Gastrocnemius medialis (tissue), 4 donors: Measurements from ENCODE around the gene UBR4. TPM values are rescaled to one million over a fixed set of nuclear protein-coding genes. Genes with fewer than 3 reads are reported as not detected.

Experiments
- ATAC-seq, 2 donors: fragments of 150-250 bp; one replicate each; pipeline ENCODE4 v1.9.1; 2016
- DNase-seq, 2 donors: peaks; one replicate each; pipeline ENCODE4 v3.0.0-alpha.2; 2019
- H3K27ac ChIP-seq, 4 donors: fragments of 200-600 bp; sonication (generic); 1 replicate in 1 of 4; 2 replicates in 3 of 4; pipeline ENCODE4 v1.5.1; 2016 to 2018; ENCODE audit warnings: mild to moderate bottlenecking in 2 of 4, moderate library complexity in 1 of 4
- H3K27me3 ChIP-seq, 3 donors: fragments of 200-600 bp; sonication (generic) in 2 of 3; 1 replicate in 1 of 3; 2 replicates in 2 of 3; pipeline versions ENCODE4 v1.5.1 to v1.6.0; 2016 to 2019; ENCODE audit warnings: mild to moderate bottlenecking in 1 of 3, moderate library complexity in 1 of 3
- H3K36me3 ChIP-seq, 2 donors: fragments of 200-600 bp; sonication (generic) in 1 of 2; one replicate each; pipeline ENCODE4 v1.5.1; 2017 to 2018
- H3K4me1 ChIP-seq, 2 donors: fragments of 200-600 bp; sonication (generic) in 1 of 2; one replicate each; pipeline ENCODE4 v1.5.1; 2016 to 2017; ENCODE audit warnings: mild to moderate bottlenecking in 2 of 2
- H3K4me3 ChIP-seq, 4 donors: fragments of 200-600 bp; sonication (generic) in 3 of 4; 1 replicate in 1 of 4; 2 replicates in 3 of 4; pipeline ENCODE4 v1.5.1; 2016 to 2019; ENCODE audit warnings: mild to moderate bottlenecking in 2 of 4
- H3K9me3 ChIP-seq, 3 donors: fragments of 200-600 bp; sonication (generic) in 2 of 3; 1 replicate in 1 of 3; 2 replicates in 2 of 3; pipeline ENCODE4 v1.5.1; 2016 to 2019
- CTCF ChIP-seq, 5 experiments: fragments of 450-650 bp in 3 of 5; fragments of 200-600 bp in 2 of 5; sonication (generic) in 2 of 5; IDR thresholded peaks in 4 of 5; conservative IDR thresholded peaks in 1 of 5; 1 replicate in 4 of 5; 2 replicates in 1 of 5; pipeline ENCODE4 v1.5.1; 2016 to 2019; ENCODE audit warnings: antibody characterized with exemption in 5 of 5, mild to moderate bottlenecking in 3 of 5, moderate library complexity in 3 of 5
- POLR2A ChIP-seq, 2 donors: fragments of 450-650 bp; IDR thresholded peaks; one replicate each; pipeline ENCODE4 v1.6.1; 2017; ENCODE audit warnings: antibody characterized with exemption in 2 of 2, mild to moderate bottlenecking in 2 of 2, moderate library complexity in 2 of 2
- in situ Hi-C, 4 donors: fragments of 200-750 bp; cut with MboI; loops; one replicate each; pipeline versions ENCODE4 v1.15.0 to v1.8.0; 2017; ENCODE audit warnings: low sequenced_read_pairs in 4 of 4
- intact Hi-C: fragments of 100-400 bp; cut with DNase I; formaldehyde crosslinking; loops from one replicate; pipeline ENCODE4 v1.15.1; 2023; ENCODE audit warnings: low total_unique reads
- total RNA-seq, 4 donors: library from RNA; depleted of rRNA; stranded (reverse); fragments of >200 nt; gene quantifications; one replicate each; pipeline versions ENCODE4 v1.1.0 to v1.2.3, GENCODE V29; 2016

Gene UBR4
- total RNA-seq, 4 donors from 2014 or later: 156 to 293 (median 197) TPM

- TF ChIP-seq POLR2A (IDR thresholded peaks at IDR 0.05) (no peak), CTCF (IDR thresholded peaks at IDR 0.05 in 4 of 5, conservative IDR thresholded peaks at IDR 0.05 in 1 of 5) (no peak)
- peaks cover 12 to 100% of the 10 kb centered on the region in 2 donors for H3K36me3 ChIP-seq
- in situ Hi-C loops: loop anchor here in 1 of 4 donors (25.0 kb wide), 1 partner anchor 1595 kb away; no protein-coding TSS in a partner anchor
- H3K4me1 ChIP-seq: no peaks in the 10 kb centered on the region
- ATAC-seq (no peak), DNase-seq (no peak)
- intact Hi-C loops: no loop called here
- H3K9me3 ChIP-seq: no peaks in the 10 kb centered on the region
- H3K27ac ChIP-seq: no peak overlapping the region
- no peaks in the 10 kb centered on the region for H3K27me3 ChIP-seq
- H3K4me3 ChIP-seq: no peak overlapping the region
These were observed 42.9 kb downstream of the UBR4 start for GRCh38 chr1:19167140-19167539.

GRCh38 chr1:19166066-19166465, 44.0 kb downstream of the UBR4 start:
- ATAC-seq (no peak), DNase-seq (no peak)
- no peak overlapping the region for H3K4me3 ChIP-seq
- no peak overlapping the region for H3K27ac ChIP-seq
- intact Hi-C loops: no loop called here
- no peaks in the 10 kb centered on the region for H3K27me3 ChIP-seq
- no peak for TF ChIP-seq CTCF (IDR thresholded peaks at IDR 0.05 in 4 of 5, conservative IDR thresholded peaks at IDR 0.05 in 1 of 5)
- TF ChIP-seq POLR2A (IDR thresholded peaks at IDR 0.05): no peak
- in situ Hi-C loops: loop anchor here in 1 of 4 donors (25.0 kb wide), 1 partner anchor 1596 kb away; no protein-coding TSS in a partner anchor
- no peaks in the 10 kb centered on the region for H3K9me3 ChIP-seq
- peaks cover 12 to 100% of the 10 kb centered on the region in 2 donors for H3K36me3 ChIP-seq
- H3K4me1 ChIP-seq: no peaks in the 10 kb centered on the region

GRCh38 chr1:19165501-19165900, 44.6 kb downstream of the UBR4 start:
- Histone ChIP-seq H3K4me1 (no peaks in the 10 kb centered on the region), H3K4me3 (no peak overlapping the region), H3K36me3 (peaks cover 12 to 100% of the 10 kb centered on the region in 2 donors), H3K9me3 (no peaks in the 10 kb centered on the region), H3K27ac (no peak overlapping the region), H3K27me3 (no peaks in the 10 kb centered on the region)
- no peak for TF ChIP-seq CTCF (IDR thresholded peaks at IDR 0.05 in 4 of 5, conservative IDR thresholded peaks at IDR 0.05 in 1 of 5)
- TF ChIP-seq POLR2A (IDR thresholded peaks at IDR 0.05): no peak
- no peak for DNase-seq
- intact Hi-C loops (no loop called here), in situ Hi-C loops (loop anchor here in 1 of 4 donors (25.0 kb wide), 1 partner anchor 1597 kb away; no protein-coding TSS in a partner anchor)
- ATAC-seq: no peak

GRCh38 chr1:19164274-19165015, 45.6 kb downstream of the UBR4 start:
- TF ChIP-seq CTCF (IDR thresholded peaks at IDR 0.05 in 4 of 5, conservative IDR thresholded peaks at IDR 0.05 in 1 of 5) (no peak), POLR2A (IDR thresholded peaks at IDR 0.05) (no peak)
- Histone ChIP-seq H3K9me3 (no peaks in the 10 kb centered on the region), H3K27ac (no peak overlapping the region), H3K36me3 (peaks cover 17 to 100% of the 10 kb centered on the region in 2 donors), H3K4me1 (no peaks in the 10 kb centered on the region), H3K4me3 (no peak overlapping the region), H3K27me3 (no peaks in the 10 kb centered on the region)
- DNase-seq (no peak), ATAC-seq (no peak)
- in situ Hi-C loops: loop anchor here in 1 of 4 donors (25.0 kb wide), 1 partner anchor 1598 kb away; no protein-coding TSS in a partner anchor
- intact Hi-C loops: no loop called here
